Measurements from ENCODE around the gene DPH1.
A peak's percentile ranks its signal among the peaks of the same experiment; 100 is the strongest.

The DPH1 gene

GRCh38 chr17:2042390-2042847 is 12.5 kb downstream of the DPH1 start:
- peak overlapping the region; percentile 70 for H3K4me3 ChIP-seq (ENCODE audit: low read depth, low read length)
- TF ChIP-seq POLR2A (IDR thresholded peaks at IDR 0.05; ENCODE audit: extremely low read depth, insufficient read length) (no peak), MAX (IDR thresholded peaks at IDR 0.05; ENCODE audit: low read depth, low read length) (no peak), MYC (IDR thresholded peaks at IDR 0.05; ENCODE audit: low read depth, low read length) (no peak)
- TF ChIP-seq, protein P1, sequence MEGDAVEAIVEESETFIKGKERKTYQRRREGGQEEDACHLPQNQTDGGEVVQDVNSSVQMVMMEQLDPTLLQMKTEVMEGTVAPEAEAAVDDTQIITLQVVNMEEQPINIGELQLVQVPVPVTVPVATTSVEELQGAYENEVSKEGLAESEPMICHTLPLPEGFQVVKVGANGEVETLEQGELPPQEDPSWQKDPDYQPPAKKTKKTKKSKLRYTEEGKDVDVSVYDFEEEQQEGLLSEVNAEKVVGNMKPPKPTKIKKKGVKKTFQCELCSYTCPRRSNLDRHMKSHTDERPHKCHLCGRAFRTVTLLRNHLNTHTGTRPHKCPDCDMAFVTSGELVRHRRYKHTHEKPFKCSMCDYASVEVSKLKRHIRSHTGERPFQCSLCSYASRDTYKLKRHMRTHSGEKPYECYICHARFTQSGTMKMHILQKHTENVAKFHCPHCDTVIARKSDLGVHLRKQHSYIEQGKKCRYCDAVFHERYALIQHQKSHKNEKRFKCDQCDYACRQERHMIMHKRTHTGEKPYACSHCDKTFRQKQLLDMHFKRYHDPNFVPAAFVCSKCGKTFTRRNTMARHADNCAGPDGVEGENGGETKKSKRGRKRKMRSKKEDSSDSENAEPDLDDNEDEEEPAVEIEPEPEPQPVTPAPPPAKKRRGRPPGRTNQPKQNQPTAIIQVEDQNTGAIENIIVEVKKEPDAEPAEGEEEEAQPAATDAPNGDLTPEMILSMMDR (IDR thresholded peaks at IDR 0.05; ENCODE audit: low read depth, low read length), result no peak
- DNase-seq (ENCODE audit: low read depth), result no peak

DNA sequence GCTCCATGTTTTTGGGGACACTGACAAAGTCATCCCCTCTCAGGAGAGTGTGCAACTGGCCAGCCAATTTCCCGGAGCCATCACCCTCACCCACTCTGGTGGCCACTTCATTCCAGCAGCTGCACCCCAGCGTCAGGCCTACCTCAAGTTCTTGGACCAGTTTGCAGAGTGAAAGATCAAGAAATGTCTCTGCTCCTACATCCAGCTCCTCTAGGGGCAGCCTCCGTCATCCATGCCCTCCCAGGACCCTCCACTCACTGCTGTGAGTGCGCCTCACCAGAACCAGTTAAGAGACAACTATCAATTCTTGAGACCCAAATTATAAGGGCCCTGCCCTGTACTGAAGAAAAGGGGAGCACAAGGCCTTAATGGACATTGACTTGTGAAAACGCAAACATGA is 13.0 kb downstream of the DPH1 start:
- no peak for DNase-seq (ENCODE audit: low read depth)
- TF ChIP-seq POLR2A (IDR thresholded peaks at IDR 0.05; ENCODE audit: extremely low read depth, insufficient read length), result no peak
- TF ChIP-seq MAX (IDR thresholded peaks at IDR 0.05; ENCODE audit: low read depth, low read length), result no peak
- TF ChIP-seq MYC (IDR thresholded peaks at IDR 0.05; ENCODE audit: low read depth, low read length), result no peak
- TF ChIP-seq, protein P1 (IDR thresholded peaks at IDR 0.05; ENCODE audit: low read depth, low read length), result no peak
- peak overlapping the region; percentile 70 for H3K4me3 ChIP-seq (ENCODE audit: low read depth, low read length)

- no peak overlapping the region for H3K4me3 ChIP-seq (ENCODE audit: low read depth, low read length)
- no peak for TF ChIP-seq MYC (IDR thresholded peaks at IDR 0.05; ENCODE audit: low read depth, low read length)
- TF ChIP-seq MAX (IDR thresholded peaks at IDR 0.05; ENCODE audit: low read depth, low read length), result no peak
- TF ChIP-seq POLR2A (IDR thresholded peaks at IDR 0.05; ENCODE audit: extremely low read depth, insufficient read length), result no peak
- TF ChIP-seq, protein P1 (IDR thresholded peaks at IDR 0.05; ENCODE audit: low read depth, low read length), result no peak
- no peak for DNase-seq (ENCODE audit: low read depth)
Observed at GRCh38 chr17:2043785-2044184, 13.8 kb downstream of the DPH1 start.

DNA sequence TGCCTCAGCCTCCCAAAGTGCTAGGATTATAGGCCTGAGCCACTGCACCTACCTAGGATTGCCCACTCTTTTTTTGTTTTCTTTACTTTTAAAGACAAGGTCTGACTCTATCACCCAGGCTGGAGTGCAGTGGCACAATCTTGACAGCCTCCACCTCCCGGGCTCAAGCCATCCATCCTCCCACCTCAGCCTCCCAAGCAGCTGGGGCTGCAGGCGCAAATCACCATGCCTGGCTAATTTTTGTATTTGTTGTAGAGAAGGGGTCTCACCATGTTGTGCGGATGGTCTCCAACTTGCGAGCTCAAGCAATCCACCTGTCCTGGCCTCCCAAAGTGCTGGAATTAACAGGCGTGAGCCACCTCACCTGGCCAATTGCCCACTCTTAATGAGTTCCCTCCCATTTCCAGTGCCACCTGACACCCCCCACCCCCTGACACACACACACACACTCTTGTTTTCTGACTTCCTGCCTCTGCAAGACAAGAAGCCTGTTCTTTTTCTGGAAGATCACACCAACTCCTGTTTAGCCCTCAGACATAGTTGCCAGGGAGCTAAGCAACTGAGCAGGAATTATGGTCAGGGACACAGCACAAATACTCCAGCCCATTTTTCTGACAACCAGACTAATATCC is 14.4 kb downstream of the DPH1 start:
- no peak for DNase-seq (ENCODE audit: low read depth)
- TF ChIP-seq POLR2A (IDR thresholded peaks at IDR 0.05; ENCODE audit: extremely low read depth, insufficient read length) (no peak), MYC (IDR thresholded peaks at IDR 0.05; ENCODE audit: low read depth, low read length) (no peak), MAX (IDR thresholded peaks at IDR 0.05; ENCODE audit: low read depth, low read length) (no peak)
- TF ChIP-seq, protein P1 (IDR thresholded peaks at IDR 0.05; ENCODE audit: low read depth, low read length), result no peak
- no peak overlapping the region for H3K4me3 ChIP-seq (ENCODE audit: low read depth, low read length)

- TF ChIP-seq, protein P1 (IDR thresholded peaks at IDR 0.05; ENCODE audit: low read depth, low read length), result no peak
- TF ChIP-seq MAX (IDR thresholded peaks at IDR 0.05; ENCODE audit: low read depth, low read length) (no peak), MYC (IDR thresholded peaks at IDR 0.05; ENCODE audit: low read depth, low read length) (no peak), POLR2A (IDR thresholded peaks at IDR 0.05; ENCODE audit: extremely low read depth, insufficient read length) (no peak)
- DNase-seq (ENCODE audit: low read depth), result no peak
- H3K4me3 ChIP-seq (ENCODE audit: low read depth, low read length), result no peak overlapping the region
Observed at GRCh38 chr17:2047590-2047989, 17.6 kb downstream of the DPH1 start.
